Measurements from ENCODE around the gene DNAH6. TPM values are rescaled to one million over a fixed set of nuclear protein-coding genes. Genes with fewer than 3 reads are reported as not detected.
"Not testable (repeated sequence)": the region's sequence is repeated elsewhere in the genome, so short reads cannot be mapped to it uniquely, and the experiment has no call there.

DNAH6 gene
- total RNA-seq, result under 1 TPM; 0.68 to 0.89 TPM

DNA sequence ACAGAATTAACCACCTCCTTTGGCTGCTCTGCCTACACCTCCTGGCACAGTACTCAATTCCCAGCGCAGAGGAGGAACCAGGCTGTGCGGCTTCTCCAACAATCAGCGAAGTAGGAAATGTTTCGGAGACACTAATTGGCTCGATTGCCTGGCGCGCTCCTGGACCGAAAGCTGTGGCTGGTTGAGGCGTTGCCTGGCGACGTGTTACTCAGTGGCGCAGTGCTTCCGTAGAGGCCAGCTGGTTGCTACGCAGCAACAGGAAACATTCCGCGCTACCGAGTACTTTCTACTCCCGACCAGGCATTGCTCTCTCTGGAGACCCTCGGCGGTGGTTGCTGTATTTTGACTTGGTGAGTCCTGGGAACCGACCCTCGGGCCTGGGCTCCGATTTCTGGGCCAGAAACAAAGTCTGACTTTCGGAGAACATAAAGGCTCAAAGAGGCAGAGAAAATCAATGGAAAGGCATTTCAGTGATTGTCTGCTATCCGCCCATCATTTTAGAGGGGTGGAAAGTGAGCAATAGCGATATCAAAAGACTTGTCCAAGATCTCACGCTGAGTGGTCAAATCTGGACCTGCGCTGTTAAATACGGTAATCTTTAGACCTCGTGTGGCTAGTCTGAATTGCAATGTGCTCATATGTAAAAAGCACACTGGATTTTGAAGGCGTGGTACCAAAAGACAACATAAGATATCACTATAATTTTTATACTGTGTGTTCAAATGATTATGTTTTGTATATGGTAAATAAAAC lies at the start of gene DNAH6:
Gene DNAH6 (plus strand): TSS at position 265 of the 753 bp plus-strand sequence. CDS start 1,329 bp downstream, outside the sequence.
- ATAC-seq, result peak; percentile 99
- Mint-ChIP-seq H3K36me3 (ENCODE audit: low read depth) (no peaks in the 10 kb centered on the region), H3K27me3 (ENCODE audit: low read depth) (peaks cover 15% of the 10 kb centered on the region), H3K4me1 (ENCODE audit: low read depth) (peaks cover 22% of the 10 kb centered on the region), H3K4me3 (peak within 1 kb of the TSS; percentile 80), H3K27ac (peak within 1 kb of the TSS; percentile 40), H3K9me3 (ENCODE audit: insufficient read depth) (peaks cover 11% of the 10 kb centered on the region)
- POLR2A ChIA-PET, result interaction anchor here (1.1 kb wide), 1 partner anchor 453 kb away, joined by 3 read pairs; no protein-coding TSS in a partner anchor
- peak; percentile 93 for DNase-seq
- CTCF ChIA-PET, result interaction anchor here (0.9 to 2.7 kb wide), 4 partner anchors 10 to 410 kb away, joined by 3 to 11 read pairs (median 6); no protein-coding TSS in a partner anchor

DNA sequence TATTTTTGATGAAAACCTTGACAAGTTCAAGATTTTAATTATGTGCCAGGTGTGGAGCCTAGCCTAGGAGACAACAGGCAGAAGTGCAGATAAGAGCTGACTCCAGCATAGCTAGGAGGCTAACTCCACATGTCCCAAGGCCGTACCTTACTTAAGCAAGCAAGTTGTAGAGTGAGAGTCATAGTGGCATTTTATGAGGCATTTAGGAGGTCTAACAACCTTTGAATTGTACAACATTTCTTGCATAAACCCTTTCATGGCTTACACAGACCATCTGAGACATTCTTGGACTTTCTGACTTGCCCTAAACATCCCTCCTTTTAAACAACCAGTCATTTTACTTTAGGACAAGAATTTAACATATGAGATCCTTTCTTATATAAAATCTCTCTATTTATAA lies 48.9 kb upstream of the DNAH6 start:
- Mint-ChIP-seq H3K4me3 (no peak overlapping the region), H3K36me3 (ENCODE audit: low read depth) (peaks cover 6% of the 10 kb centered on the region), H3K27ac (no peak overlapping the region), H3K4me1 (ENCODE audit: low read depth) (no peaks in the 10 kb centered on the region), H3K9me3 (ENCODE audit: insufficient read depth) (peaks cover 22% of the 10 kb centered on the region), H3K27me3 (ENCODE audit: low read depth) (peaks cover 2% of the 10 kb centered on the region)
- ChIA-PET POLR2A (no interaction called here), CTCF (no interaction called here)
- no peak for DNase-seq
- no peak for ATAC-seq

DNA sequence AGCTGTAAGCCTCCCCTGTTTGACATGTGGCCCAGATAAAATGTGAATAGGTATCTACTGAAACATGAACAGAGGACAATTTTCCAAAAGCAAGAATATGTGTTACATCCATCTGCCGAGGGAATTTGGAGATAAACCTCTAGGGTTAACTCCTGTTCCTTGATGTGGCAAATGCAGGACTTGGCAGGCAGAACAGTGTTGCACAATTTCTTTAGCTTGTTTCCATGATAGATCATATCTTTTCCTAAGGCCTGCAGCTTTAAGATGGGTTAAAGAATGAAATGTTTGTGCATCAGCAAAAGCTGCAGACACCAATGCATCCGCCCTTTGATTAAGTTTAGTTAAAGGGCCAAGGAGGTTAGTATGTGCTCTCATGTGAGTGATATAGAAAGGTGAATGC lies 43.9 kb upstream of the DNAH6 start:
- ATAC-seq; POLR2A ChIA-PET; H3K27ac Mint-ChIP-seq; H3K36me3 Mint-ChIP-seq (ENCODE audit: low read depth); CTCF ChIA-PET; H3K4me1 Mint-ChIP-seq (ENCODE audit: low read depth); H3K4me3 Mint-ChIP-seq; H3K27me3 Mint-ChIP-seq (ENCODE audit: low read depth); DNase-seq: not testable (repeated sequence)
- peaks cover 22% of the 10 kb centered on the region for H3K9me3 Mint-ChIP-seq (ENCODE audit: insufficient read depth)

DNA sequence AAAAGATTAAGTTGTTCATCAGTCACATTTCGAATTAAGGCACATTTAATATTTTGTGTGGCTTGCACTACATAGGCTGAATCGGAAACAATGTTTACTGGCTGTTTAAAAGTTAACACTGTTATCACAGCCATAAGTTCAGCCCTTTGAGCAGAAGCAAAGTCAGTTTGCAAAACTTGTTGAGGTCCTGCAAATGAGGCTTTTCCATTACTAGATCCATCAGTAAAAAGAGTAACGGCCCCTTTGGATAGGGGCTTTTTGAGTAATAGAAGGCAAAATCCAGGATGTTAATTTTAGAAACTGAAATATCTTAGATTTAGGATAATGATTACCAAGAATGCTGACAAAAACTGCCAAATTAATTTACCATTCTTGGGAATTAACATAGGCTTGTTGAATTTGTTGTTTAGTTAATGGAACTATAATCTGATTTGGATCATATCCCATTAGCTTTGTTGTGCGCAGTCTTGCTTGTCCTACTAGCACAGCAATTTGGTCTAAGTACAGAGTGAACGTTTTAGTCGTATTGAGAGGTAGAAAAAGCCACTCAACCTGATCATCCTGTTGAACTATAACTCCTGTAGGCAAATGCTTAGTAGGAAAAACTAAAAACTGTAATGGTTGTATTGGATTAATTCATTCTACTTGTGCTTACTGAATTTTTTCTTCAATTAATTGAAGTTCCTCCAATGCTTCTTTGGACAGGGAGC lies 43.3 kb upstream of the DNAH6 start:
- Mint-ChIP-seq H3K36me3 (ENCODE audit: low read depth) (peaks cover 5% of the 10 kb centered on the region), H3K27me3 (ENCODE audit: low read depth) (peaks cover 5% of the 10 kb centered on the region), H3K4me1 (ENCODE audit: low read depth) (no peaks in the 10 kb centered on the region), H3K27ac (no peak overlapping the region), H3K9me3 (ENCODE audit: insufficient read depth) (peaks cover 21% of the 10 kb centered on the region), H3K4me3 (no peak overlapping the region)
- DNase-seq (no peak), ATAC-seq (no peak)
- POLR2A ChIA-PET, result no interaction called here
- CTCF ChIA-PET, result no interaction called here

GRCh38 chr2:84474176-84474575 lies 42.1 kb upstream of the DNAH6 start:
- Mint-ChIP-seq H3K9me3 (ENCODE audit: insufficient read depth) (peaks cover 14% of the 10 kb centered on the region), H3K27me3 (ENCODE audit: low read depth) (peaks cover 5% of the 10 kb centered on the region), H3K27ac (no peak overlapping the region), H3K4me1 (ENCODE audit: low read depth) (no peaks in the 10 kb centered on the region), H3K36me3 (ENCODE audit: low read depth) (peaks cover 4% of the 10 kb centered on the region), H3K4me3 (no peak overlapping the region)
- POLR2A ChIA-PET, result no interaction called here
- CTCF ChIA-PET, result no interaction called here
- ATAC-seq (no peak), DNase-seq (no peak)

DNA sequence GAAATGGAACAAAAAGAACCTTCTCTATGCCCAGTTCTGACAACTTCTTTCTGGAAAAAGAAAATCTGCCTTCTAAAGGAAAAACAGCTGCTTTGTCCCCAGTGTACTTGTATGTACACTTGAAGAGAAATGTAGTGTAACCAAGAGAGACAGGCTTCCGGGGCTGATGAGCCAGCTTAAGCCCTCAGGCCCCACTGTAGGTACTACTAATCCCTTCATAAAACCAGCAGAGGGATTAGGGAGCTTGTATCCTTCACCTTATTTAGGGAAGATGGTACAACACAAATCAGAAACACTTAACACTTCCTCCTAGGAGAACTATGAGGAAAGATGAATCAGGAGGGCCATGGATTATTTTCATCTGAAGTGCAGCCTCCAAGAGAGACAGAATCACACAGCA lies 38.4 kb upstream of the DNAH6 start:
- ChIA-PET POLR2A (no interaction called here), CTCF (no interaction called here)
- H3K4me1 Mint-ChIP-seq (ENCODE audit: low read depth), result peaks cover 15% of the 10 kb centered on the region
- DNase-seq (no peak), ATAC-seq (no peak)
- no peak overlapping the region for H3K4me3 Mint-ChIP-seq
- H3K27me3 Mint-ChIP-seq (ENCODE audit: low read depth), result peaks cover 3% of the 10 kb centered on the region
- H3K27ac Mint-ChIP-seq, result no peak overlapping the region
- peaks cover 9% of the 10 kb centered on the region for H3K9me3 Mint-ChIP-seq (ENCODE audit: insufficient read depth)
- H3K36me3 Mint-ChIP-seq (ENCODE audit: low read depth), result peaks cover 4% of the 10 kb centered on the region

DNA sequence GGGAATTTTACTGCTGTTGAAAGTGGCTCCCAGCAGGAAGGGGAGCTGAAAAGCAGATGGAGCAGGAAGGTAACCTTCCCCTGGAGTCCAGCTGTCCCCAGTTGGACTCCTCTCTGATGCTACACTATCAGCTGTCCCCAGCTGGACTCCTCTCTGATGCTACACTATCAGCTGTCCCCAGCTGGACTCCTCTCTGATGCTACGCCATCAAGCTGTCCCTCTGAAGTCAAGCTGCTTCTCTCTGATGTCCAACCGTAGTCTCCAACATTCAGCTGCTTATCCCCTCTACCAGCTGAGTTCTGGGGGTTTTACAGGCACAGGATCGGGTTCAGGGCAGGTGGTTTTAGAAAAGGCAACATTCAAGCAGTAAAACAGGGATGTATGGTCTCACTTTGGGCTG lies 37.4 kb upstream of the DNAH6 start:
- H3K36me3 Mint-ChIP-seq (ENCODE audit: low read depth), result peaks cover 4% of the 10 kb centered on the region
- no peak for DNase-seq
- no peak overlapping the region for H3K27ac Mint-ChIP-seq
- H3K9me3 Mint-ChIP-seq (ENCODE audit: insufficient read depth), result peaks cover 9% of the 10 kb centered on the region
- H3K4me3 Mint-ChIP-seq, result no peak overlapping the region
- ChIA-PET POLR2A (no interaction called here), CTCF (no interaction called here)
- peaks cover 3% of the 10 kb centered on the region for H3K27me3 Mint-ChIP-seq (ENCODE audit: low read depth)
- peaks cover 15% of the 10 kb centered on the region for H3K4me1 Mint-ChIP-seq (ENCODE audit: low read depth)
- ATAC-seq, result no peak

GRCh38 chr2:84481702-84482101 lies 34.6 kb upstream of the DNAH6 start:
- no peak overlapping the region for H3K4me3 Mint-ChIP-seq
- ATAC-seq (peak; percentile 79), DNase-seq (peak; percentile 31)
- peaks cover 15% of the 10 kb centered on the region for H3K4me1 Mint-ChIP-seq (ENCODE audit: low read depth)
- H3K27ac Mint-ChIP-seq, result peak overlapping the region; percentile 77
- POLR2A ChIA-PET, result interaction anchor here (0.7 kb wide), 1 partner anchor 23 kb away, joined by 3 read pairs; the partner anchor contains the start of gene SUCLG1
- peaks cover 8% of the 10 kb centered on the region for H3K9me3 Mint-ChIP-seq (ENCODE audit: insufficient read depth)
- H3K27me3 Mint-ChIP-seq (ENCODE audit: low read depth), result no peaks in the 10 kb centered on the region
- peaks cover 2% of the 10 kb centered on the region for H3K36me3 Mint-ChIP-seq (ENCODE audit: low read depth)
- CTCF ChIA-PET, result interaction anchor here (1.3 to 1.6 kb wide), 2 partner anchors 12 to 444 kb away, joined by 4 read pairs; no protein-coding TSS in a partner anchor

- CTCF ChIA-PET, result interaction anchor here (1.3 to 1.6 kb wide), 2 partner anchors 11 to 443 kb away, joined by 4 read pairs; no protein-coding TSS in a partner anchor
- POLR2A ChIA-PET, result no interaction called here
- Mint-ChIP-seq H3K27me3 (ENCODE audit: low read depth) (no peaks in the 10 kb centered on the region), H3K9me3 (ENCODE audit: insufficient read depth) (no peaks in the 10 kb centered on the region), H3K4me1 (ENCODE audit: low read depth) (peaks cover 15% of the 10 kb centered on the region), H3K27ac (no peak overlapping the region), H3K36me3 (ENCODE audit: low read depth) (peaks cover 1% of the 10 kb centered on the region), H3K4me3 (no peak overlapping the region)
- ATAC-seq (no peak), DNase-seq (no peak)
Observed at GRCh38 chr2:84482603-84483002, 33.7 kb upstream of the DNAH6 start.

- POLR2A ChIA-PET, result no interaction called here
- H3K4me1 Mint-ChIP-seq (ENCODE audit: low read depth), result peaks cover 15% of the 10 kb centered on the region
Observed at GRCh38 chr2:84483320-84483719, 33.0 kb upstream of the DNAH6 start.

DNA sequence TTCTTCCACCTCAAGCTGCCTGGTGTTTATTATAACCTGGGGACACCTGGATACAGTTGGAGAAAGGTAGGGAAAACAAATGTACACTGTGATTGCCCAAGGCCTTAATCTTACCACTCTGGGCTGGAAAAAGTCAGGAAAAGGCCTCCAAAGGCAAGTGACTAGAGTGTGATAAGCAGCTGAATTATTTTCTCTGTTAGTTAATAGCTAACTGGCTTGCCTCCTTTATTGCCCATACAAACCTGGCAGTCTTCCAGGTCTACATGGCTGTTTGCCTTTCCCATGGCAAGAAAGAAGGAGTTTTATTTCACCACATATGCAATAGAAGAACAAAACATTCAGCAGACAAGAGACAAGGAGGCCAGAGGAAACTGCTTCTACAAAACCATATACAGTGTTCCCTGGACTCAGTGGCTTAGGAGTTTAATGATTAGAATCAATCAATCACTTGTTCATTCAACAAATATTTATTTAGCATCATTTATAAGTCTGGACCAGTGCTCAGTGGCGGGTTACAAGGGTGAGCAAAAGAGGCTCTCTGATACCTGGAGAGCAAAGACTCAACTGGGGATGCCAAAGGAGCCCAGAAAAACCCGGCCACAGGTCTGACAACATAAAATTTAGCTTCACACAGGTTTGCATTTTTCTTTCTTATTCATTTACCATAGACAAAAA lies 29.7 kb upstream of the DNAH6 start:
- ChIA-PET CTCF (interaction anchor here (0.9 kb wide), 1 partner anchor 142 kb away, joined by 3 read pairs; no protein-coding TSS in a partner anchor), POLR2A (no interaction called here)
- H3K27ac Mint-ChIP-seq, result no peak overlapping the region
- ATAC-seq, result no peak
- peaks cover 11% of the 10 kb centered on the region for H3K4me1 Mint-ChIP-seq (ENCODE audit: low read depth)
- H3K27me3 Mint-ChIP-seq (ENCODE audit: low read depth), result no peaks in the 10 kb centered on the region
- no peak overlapping the region for H3K4me3 Mint-ChIP-seq
- DNase-seq, result no peak
- no peaks in the 10 kb centered on the region for H3K9me3 Mint-ChIP-seq (ENCODE audit: insufficient read depth)
- no peaks in the 10 kb centered on the region for H3K36me3 Mint-ChIP-seq (ENCODE audit: low read depth)

More at GRCh38 chr2:84483320-84483719, 33.0 kb upstream of the DNAH6 start:
- DNase-seq (no peak), ATAC-seq (no peak)
- Mint-ChIP-seq H3K4me3 (no peak overlapping the region), H3K9me3 (ENCODE audit: insufficient read depth) (no peaks in the 10 kb centered on the region), H3K27ac (no peak overlapping the region), H3K27me3 (ENCODE audit: low read depth) (no peaks in the 10 kb centered on the region), H3K36me3 (ENCODE audit: low read depth) (peaks cover 1% of the 10 kb centered on the region)
- CTCF ChIA-PET, result no interaction called here
